Sigmoid colon (tissue), 4 donors: ENCODE measurements around the gene LPCAT1.

ENCODE experiments used
- EP300 ChIP-seq, 4 donors: sonication (generic); formaldehyde crosslinking; IDR thresholded peaks; one replicate each; pipeline ENCODE4 v1.6.1; 2017; ENCODE audit warnings: antibody characterized with exemption in 4 of 4
- POLR2AphosphoS5 ChIP-seq, 4 donors: sonication (generic); formaldehyde crosslinking; IDR thresholded peaks; one replicate each; pipeline ENCODE4 v1.6.1; 2017; ENCODE audit warnings: antibody characterized with exemption in 4 of 4
- TF ChIP-seq, protein P1 (sequence below), 4 experiments: fragments of 450-650 bp in 3 of 4; fragments of 200-600 bp in 1 of 4; IDR thresholded peaks; one replicate each; pipeline ENCODE4 v1.5.1; 2016 to 2019; ENCODE audit warnings: antibody characterized with exemption in 4 of 4, mild to moderate bottlenecking in 3 of 4, moderate library complexity in 2 of 4

DNA sequence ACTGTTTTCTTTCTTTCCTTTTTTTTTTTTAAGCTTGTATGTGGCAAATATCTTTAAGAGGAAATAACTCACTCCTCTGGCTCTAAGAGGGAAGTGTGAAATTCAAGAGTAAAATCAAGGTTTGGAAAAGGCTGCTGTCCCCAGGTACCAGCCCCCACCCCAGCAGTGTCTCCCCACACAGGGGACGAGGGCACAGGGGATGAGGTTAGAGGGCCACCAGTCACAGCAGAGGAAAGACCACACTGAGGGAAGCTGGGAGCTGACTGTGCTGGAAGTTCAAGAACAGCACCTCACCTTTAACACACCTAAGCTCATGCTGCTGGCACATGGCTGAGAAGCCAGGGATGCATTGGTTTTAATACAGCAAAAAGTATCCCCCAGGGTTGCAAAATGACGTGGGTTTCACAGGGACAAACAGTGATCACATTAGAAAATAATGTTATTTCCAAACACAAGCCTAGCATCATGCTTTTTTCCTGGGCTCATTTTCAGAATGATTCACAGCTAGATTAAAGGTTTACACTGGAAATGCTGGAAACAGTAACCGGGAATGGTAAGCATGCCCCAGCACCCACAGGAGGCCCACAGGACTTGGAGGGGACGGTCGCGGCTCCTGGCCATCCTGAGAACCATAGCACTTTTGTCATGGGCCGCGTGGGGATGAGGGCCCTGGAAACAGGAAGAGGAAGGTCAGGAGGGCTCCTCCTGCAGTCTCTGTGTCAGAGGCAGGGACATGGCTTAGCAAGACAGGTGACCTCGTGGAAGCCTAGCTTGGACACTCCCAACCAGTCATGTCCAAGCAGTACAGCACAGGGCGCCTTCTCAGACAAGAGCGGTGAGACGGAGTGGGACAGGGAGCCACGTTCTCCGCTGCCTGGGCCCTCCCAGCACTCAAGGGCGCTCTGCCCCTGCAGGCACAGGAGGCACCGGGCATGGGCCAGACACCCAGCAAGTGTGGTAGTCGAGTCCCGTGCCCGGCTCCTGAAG, 6.9 kb downstream of the LPCAT1 start:
- TF ChIP-seq, protein P1, sequence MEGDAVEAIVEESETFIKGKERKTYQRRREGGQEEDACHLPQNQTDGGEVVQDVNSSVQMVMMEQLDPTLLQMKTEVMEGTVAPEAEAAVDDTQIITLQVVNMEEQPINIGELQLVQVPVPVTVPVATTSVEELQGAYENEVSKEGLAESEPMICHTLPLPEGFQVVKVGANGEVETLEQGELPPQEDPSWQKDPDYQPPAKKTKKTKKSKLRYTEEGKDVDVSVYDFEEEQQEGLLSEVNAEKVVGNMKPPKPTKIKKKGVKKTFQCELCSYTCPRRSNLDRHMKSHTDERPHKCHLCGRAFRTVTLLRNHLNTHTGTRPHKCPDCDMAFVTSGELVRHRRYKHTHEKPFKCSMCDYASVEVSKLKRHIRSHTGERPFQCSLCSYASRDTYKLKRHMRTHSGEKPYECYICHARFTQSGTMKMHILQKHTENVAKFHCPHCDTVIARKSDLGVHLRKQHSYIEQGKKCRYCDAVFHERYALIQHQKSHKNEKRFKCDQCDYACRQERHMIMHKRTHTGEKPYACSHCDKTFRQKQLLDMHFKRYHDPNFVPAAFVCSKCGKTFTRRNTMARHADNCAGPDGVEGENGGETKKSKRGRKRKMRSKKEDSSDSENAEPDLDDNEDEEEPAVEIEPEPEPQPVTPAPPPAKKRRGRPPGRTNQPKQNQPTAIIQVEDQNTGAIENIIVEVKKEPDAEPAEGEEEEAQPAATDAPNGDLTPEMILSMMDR (IDR thresholded peaks at IDR 0.05), result no peak
- no peak for TF ChIP-seq EP300 (IDR thresholded peaks at IDR 0.05)
- TF ChIP-seq POLR2AphosphoS5 (IDR thresholded peaks at IDR 0.05), result no peak
